H9 (cell line): ENCODE measurements around the gene PAK5. TPM values are rescaled to one million over a fixed set of nuclear protein-coding genes. Genes with fewer than 3 reads are reported as not detected.

ENCODE experiments used
- DNase-seq: peaks from one replicate; pipeline ENCODE4 v3.0.0-alpha.2; 2017
- H2AFZ ChIP-seq: one replicate; pipeline ENCODE4 v1.6.1; 2013; ENCODE audit warnings: mild to moderate bottlenecking, low read length, control low read depth, moderate library complexity
- H2AK5ac ChIP-seq: 2 replicates; pipeline ENCODE4 v1.6.1; 2013; ENCODE audit warnings: low read length, control low read depth, mixed read lengths; ENCODE audit not compliant: insufficient read length
- H2BK120ac ChIP-seq: one replicate; pipeline ENCODE4 v1.6.1; 2013; ENCODE audit warnings: low read depth, mild to moderate bottlenecking, low read length, control low read depth, inconsistent platforms; ENCODE audit not compliant: poor library complexity, severe bottlenecking
- H2BK12ac ChIP-seq: 2 replicates; pipeline ENCODE4 v1.6.1; 2013; ENCODE audit warnings: low read length, control low read depth, mixed read lengths, low read depth; ENCODE audit not compliant: insufficient read length
- H2BK15ac ChIP-seq: 2 replicates; pipeline ENCODE4 v1.6.1; 2013; ENCODE audit warnings: low read depth, low read length, control low read depth
- H2BK20ac ChIP-seq: one replicate; pipeline ENCODE4 v1.6.1; 2013; ENCODE audit warnings: low read depth, mild to moderate bottlenecking, low read length, control low read depth, inconsistent platforms; ENCODE audit not compliant: poor library complexity, severe bottlenecking
- H2BK5ac ChIP-seq: 2 replicates; pipeline ENCODE4 v1.6.1; 2013; ENCODE audit warnings: low read length, control low read depth, mixed read lengths; ENCODE audit not compliant: insufficient read length
- H3K14ac ChIP-seq: 2 replicates; pipeline ENCODE4 v1.6.1; 2013; ENCODE audit warnings: low read length, control low read depth; ENCODE audit not compliant: insufficient read depth
- H3K18ac ChIP-seq: 2 replicates; pipeline ENCODE4 v1.6.1; 2013; ENCODE audit warnings: low read depth, mild to moderate bottlenecking, mixed read lengths, low read length, control low read depth; ENCODE audit not compliant: insufficient read length
- H3K23ac ChIP-seq: 2 replicates; pipeline ENCODE4 v1.6.1; 2013; ENCODE audit warnings: low read length, control low read depth, mixed read lengths, low read depth; ENCODE audit not compliant: insufficient read length
- H3K23me2 ChIP-seq: 2 replicates; pipeline ENCODE4 v1.6.1; 2013; ENCODE audit warnings: low read depth, mild to moderate bottlenecking, mixed read lengths, low read length, control low read depth; ENCODE audit not compliant: insufficient read length, poor library complexity, severe bottlenecking
- H3K27ac ChIP-seq: 2 replicates; pipeline ENCODE4 v1.5.1; 2013; ENCODE audit warnings: low read length, control low read depth, mixed read lengths, low read depth; ENCODE audit not compliant: insufficient read length
- H3K27me3 ChIP-seq: 2 replicates; pipeline ENCODE4 v1.6.1; 2013; ENCODE audit warnings: low read length, control low read depth, inconsistent platforms; ENCODE audit not compliant: insufficient read depth
- H3K4ac ChIP-seq: 2 replicates; pipeline ENCODE4 v1.6.1; 2013; ENCODE audit warnings: low read depth, mild to moderate bottlenecking, control low read depth, inconsistent platforms, low read length, moderate library complexity
- H3K4me1 ChIP-seq: 2 replicates; pipeline ENCODE4 v1.6.1; 2013; ENCODE audit warnings: low read length, control low read depth, inconsistent platforms; ENCODE audit not compliant: insufficient read depth
- H3K4me2 ChIP-seq: 2 replicates; pipeline ENCODE4 v1.6.1; 2013; ENCODE audit warnings: low read length, control low read depth, mixed read lengths; ENCODE audit not compliant: insufficient read length, insufficient read depth
- H3K56ac ChIP-seq: 2 replicates; pipeline ENCODE4 v1.6.1; 2013; ENCODE audit warnings: low read depth, mild to moderate bottlenecking, mixed read lengths, low read length, control low read depth; ENCODE audit not compliant: insufficient read length
- H3K79me1 ChIP-seq: 2 replicates; pipeline ENCODE4 v1.6.1; 2013; ENCODE audit warnings: low read depth, mild to moderate bottlenecking, moderate library complexity, low read length, control low read depth, inconsistent platforms; ENCODE audit not compliant: insufficient read depth, poor library complexity, severe bottlenecking
- H3K79me2 ChIP-seq: 2 replicates; pipeline ENCODE4 v1.6.1; 2013; ENCODE audit warnings: low read length, control low read depth, inconsistent platforms; ENCODE audit not compliant: insufficient read depth
- H3K9ac ChIP-seq: 2 replicates; pipeline ENCODE4 v1.6.1; 2013; ENCODE audit warnings: low read length, control low read depth, mixed read lengths; ENCODE audit not compliant: insufficient read length; ENCODE audit errors: extremely low read depth
- H3K9me3 ChIP-seq: one replicate; pipeline ENCODE4 v1.6.1; 2013; ENCODE audit warnings: low read depth, low read length, inconsistent platforms; ENCODE audit not compliant: control insufficient read depth
- H3T11ph ChIP-seq: one replicate; pipeline ENCODE4 v1.6.1; 2013; ENCODE audit warnings: mild to moderate bottlenecking, low read length, control low read depth, inconsistent platforms
- H4K20me1 ChIP-seq: one replicate; pipeline ENCODE4 v1.6.1; 2013; ENCODE audit not compliant: control insufficient read depth, insufficient read length, insufficient read depth
- H4K5ac ChIP-seq: 2 replicates; pipeline ENCODE4 v1.6.1; 2013; ENCODE audit warnings: low read depth, mild to moderate bottlenecking, mixed read lengths, low read length, control low read depth; ENCODE audit not compliant: insufficient read length
- H4K8ac ChIP-seq: replicated peaks from 2 replicates; pipeline ENCODE4 v1.6.1; 2013; ENCODE audit warnings: low read length, control low read depth, mixed read lengths, low read depth; ENCODE audit not compliant: insufficient read length
- H4K91ac ChIP-seq: 2 replicates; pipeline ENCODE4 v1.6.1; 2013; ENCODE audit warnings: low read depth, mild to moderate bottlenecking, moderate library complexity, mixed read lengths, low read length, control low read depth; ENCODE audit not compliant: insufficient read length
- H3K27ac Mint-ChIP-seq, 3 experiments: 2 replicates in 2 of 3; 3 replicates in 1 of 3; pipeline ENCODE4 v1.8.0; 2020 to 2021; ENCODE audit warnings: mixed read lengths in 3 of 3, mild to moderate bottlenecking in 1 of 3, moderate library complexity in 1 of 3
- H3K27me3 Mint-ChIP-seq: 2 replicates; pipeline ENCODE4 v1.8.0; 2021; ENCODE audit warnings: low read depth, mild to moderate bottlenecking, moderate library complexity, mixed read lengths
- H3K36me3 Mint-ChIP-seq, 3 experiments: 2 replicates in 2 of 3; 3 replicates in 1 of 3; pipeline ENCODE4 v1.8.0; 2020 to 2021; ENCODE audit warnings: low read depth in 3 of 3, mixed read lengths in 3 of 3; ENCODE audit not compliant: insufficient read depth in 1 of 3
- H3K4me1 Mint-ChIP-seq, 2 experiments: 2 replicates each; pipeline ENCODE4 v1.8.0; 2020; ENCODE audit warnings: mixed read lengths in 2 of 2
- H3K4me3 Mint-ChIP-seq, 2 experiments: 2 replicates in 1 of 2; 3 replicates in 1 of 2; pipeline ENCODE4 v1.8.0; 2020 to 2021; ENCODE audit warnings: mild to moderate bottlenecking in 2 of 2, mixed read lengths in 2 of 2, moderate library complexity in 1 of 2
- H3K9me3 Mint-ChIP-seq, 2 experiments: 2 replicates in 1 of 2; 3 replicates in 1 of 2; pipeline ENCODE4 v1.8.0; 2020; ENCODE audit warnings: mild to moderate bottlenecking in 2 of 2, mixed read lengths in 2 of 2, moderate library complexity in 1 of 2
- CTCF ChIP-seq: fragments of 200-600 bp; sonication (generic); conservative IDR thresholded peaks from 3 replicates; pipeline ENCODE4 v1.8.0; 2021; ENCODE audit warnings: antibody characterized with exemption, mild to moderate bottlenecking
- WGBS: extraction: QIAGEN DNeasy Blood & Tissue Kit; methylation state at CpG from one replicate; pipeline ENCODE4 v1.1.7; 2013; ENCODE audit warnings: missing lambda C conversion rate, low lambda C conversion rate, mixed read lengths; ENCODE audit not compliant: insufficient read length; ENCODE audit errors: extremely low coverage; 5-methylcytosine and 5-hydroxymethylcytosine counted together
- total RNA-seq: library from RNA; stranded (reverse); gene quantifications from 2 replicates; pipeline ENCODE4 v1.2.1, GENCODE V29; 2021

Gene PAK5
- total RNA-seq, 1 experiment from 2014 or later: 0.20 TPM

- Histone ChIP-seq H2BK120ac (no peak overlapping the region), H2BK20ac (no peak overlapping the region), H3K9me3 (no peaks in the 10 kb centered on the region), H3K79me2 (no peaks in the 10 kb centered on the region), H3K27ac (no peak overlapping the region), H4K20me1 (no peaks in the 10 kb centered on the region), H3K14ac (no peak overlapping the region), H2AFZ (no peak overlapping the region), H2AK5ac (no peak overlapping the region), H4K5ac (no peak overlapping the region), H4K91ac (no peak overlapping the region), H2BK12ac (no peak overlapping the region), H2BK5ac (no peak overlapping the region), H3K23ac (no peak overlapping the region), H3T11ph (no peak overlapping the region), H3K18ac (no peak overlapping the region), H3K4me1 (peaks cover 6% of the 10 kb centered on the region; the same call in 1 of the 2 replicates), H3K4ac (no peak overlapping the region), H3K79me1 (no peaks in the 10 kb centered on the region), H3K27me3 (no peaks in the 10 kb centered on the region; the same call in 1 of the 2 replicates), H3K9ac (no peak overlapping the region), H3K56ac (no peak overlapping the region), H3K4me2 (no peak overlapping the region), H4K8ac (no peak overlapping the region), H3K23me2 (no peaks in the 10 kb centered on the region), H2BK15ac (no peak overlapping the region)
- no peaks in the 10 kb centered on the region for H3K9me3 Mint-ChIP-seq
- peaks cover 6 to 10% of the 10 kb centered on the region in 2 experiments for H3K4me1 Mint-ChIP-seq
- H3K4me3 Mint-ChIP-seq: no peak overlapping the region
- DNase-seq: no peak
- H3K27ac Mint-ChIP-seq: no peak overlapping the region
- H3K36me3 Mint-ChIP-seq: no peaks in the 10 kb centered on the region
- H3K27me3 Mint-ChIP-seq: peaks cover 10% of the 10 kb centered on the region
- TF ChIP-seq CTCF: no peak
- no CpG with 5 or more reads among the region's 5 CpGs for WGBS
Measured at GRCh38 chr20:9582137-9582536, 256.7 kb downstream of the PAK5 start.
